GM19043 (cell line): ENCODE data around the gene TJP1.
"Not testable (repeated sequence)": the region's sequence is repeated elsewhere in the genome, so short reads cannot be mapped to it uniquely, and the experiment has no call there.

Experiments used
- ATAC-seq: cut with Tn5 transposase; IDR thresholded peaks from one replicate; pipeline ENCODE4 v1.9.1; 2021; ENCODE audit warnings: low read depth; ENCODE audit not compliant: unreplicated experiment

TJP1 gene

DNA sequence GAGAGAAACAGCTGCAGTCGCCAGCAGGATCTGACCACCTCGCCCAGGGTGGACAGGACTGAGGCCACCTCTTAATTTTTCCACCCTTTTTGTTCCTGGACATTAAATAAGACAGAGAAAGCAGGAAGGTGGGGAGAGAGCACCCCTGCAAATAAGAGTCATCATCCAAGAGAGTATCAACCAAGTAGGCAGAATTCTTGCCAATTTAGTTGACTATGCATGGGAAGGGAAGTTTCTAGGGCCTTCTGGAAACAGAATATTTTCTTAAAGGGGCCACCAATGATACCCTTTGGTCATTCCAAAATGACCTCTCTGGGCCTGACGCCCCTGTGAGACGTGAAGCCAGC lies 136.2 kb downstream of the TJP1 start:
- ATAC-seq, result no peak

GRCh38 chr15:29685156-29686078 lies 136.9 kb downstream of the TJP1 start:
- ATAC-seq, result no peak

GRCh38 chr15:29682781-29683180 lies 139.5 kb downstream of the TJP1 start:
- ATAC-seq, result no peak

GRCh38 chr15:29682361-29682760 lies 139.9 kb downstream of the TJP1 start:
- no peak for ATAC-seq

- ATAC-seq, result no peak
These were observed 140.3 kb downstream of the TJP1 start for GRCh38 chr15:29681946-29682345.

GRCh38 chr15:29681166-29681845 lies 141.0 kb downstream of the TJP1 start:
- no peak for ATAC-seq

DNA sequence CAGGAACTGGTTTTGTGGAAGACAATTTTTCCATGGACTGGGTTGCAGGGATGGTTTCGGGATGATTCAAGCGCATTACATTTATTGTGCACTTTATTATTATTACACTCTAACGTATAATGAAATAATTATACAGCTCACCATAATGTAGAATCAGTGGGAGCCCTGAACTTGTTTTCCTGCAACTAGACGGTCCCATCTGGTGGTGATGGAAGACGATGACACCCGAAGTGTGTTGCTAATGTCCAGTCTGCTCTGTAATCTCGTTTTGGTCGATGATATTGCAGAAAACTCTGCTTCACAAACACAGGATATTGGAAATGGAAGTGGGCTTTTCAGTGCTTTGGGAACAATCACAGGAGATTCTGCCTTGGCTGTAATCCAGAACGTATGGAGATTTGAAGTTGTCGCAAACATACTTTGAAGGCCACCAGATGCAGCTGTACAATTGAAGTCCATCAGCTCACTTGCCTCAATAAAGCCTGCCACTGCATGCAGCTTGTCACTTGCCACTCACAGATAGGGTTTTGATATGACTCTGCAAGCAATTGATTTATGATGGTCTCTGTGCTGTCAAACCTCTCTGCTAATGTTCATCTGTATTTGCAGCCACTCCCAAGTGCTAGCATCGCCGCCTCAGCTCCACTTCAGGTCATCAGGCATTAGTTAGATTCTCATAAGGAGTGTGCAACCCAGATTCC lies 141.7 kb downstream of the TJP1 start:
- no peak for ATAC-seq

GRCh38 chr15:29678504-29679034 lies 143.7 kb downstream of the TJP1 start:
- no peak for ATAC-seq

- no peak for ATAC-seq
These were observed 144.3 kb downstream of the TJP1 start for GRCh38 chr15:29677871-29678461.

GRCh38 chr15:29677455-29677854 lies 144.8 kb downstream of the TJP1 start:
- ATAC-seq, result no peak

- no peak for ATAC-seq
These were observed 145.3 kb downstream of the TJP1 start for GRCh38 chr15:29676961-29677402.

- ATAC-seq, result not testable (repeated sequence)
These were observed 145.8 kb downstream of the TJP1 start for GRCh38 chr15:29676374-29676960.

- ATAC-seq, result no peak
These were observed 146.4 kb downstream of the TJP1 start for GRCh38 chr15:29675791-29676301.

DNA sequence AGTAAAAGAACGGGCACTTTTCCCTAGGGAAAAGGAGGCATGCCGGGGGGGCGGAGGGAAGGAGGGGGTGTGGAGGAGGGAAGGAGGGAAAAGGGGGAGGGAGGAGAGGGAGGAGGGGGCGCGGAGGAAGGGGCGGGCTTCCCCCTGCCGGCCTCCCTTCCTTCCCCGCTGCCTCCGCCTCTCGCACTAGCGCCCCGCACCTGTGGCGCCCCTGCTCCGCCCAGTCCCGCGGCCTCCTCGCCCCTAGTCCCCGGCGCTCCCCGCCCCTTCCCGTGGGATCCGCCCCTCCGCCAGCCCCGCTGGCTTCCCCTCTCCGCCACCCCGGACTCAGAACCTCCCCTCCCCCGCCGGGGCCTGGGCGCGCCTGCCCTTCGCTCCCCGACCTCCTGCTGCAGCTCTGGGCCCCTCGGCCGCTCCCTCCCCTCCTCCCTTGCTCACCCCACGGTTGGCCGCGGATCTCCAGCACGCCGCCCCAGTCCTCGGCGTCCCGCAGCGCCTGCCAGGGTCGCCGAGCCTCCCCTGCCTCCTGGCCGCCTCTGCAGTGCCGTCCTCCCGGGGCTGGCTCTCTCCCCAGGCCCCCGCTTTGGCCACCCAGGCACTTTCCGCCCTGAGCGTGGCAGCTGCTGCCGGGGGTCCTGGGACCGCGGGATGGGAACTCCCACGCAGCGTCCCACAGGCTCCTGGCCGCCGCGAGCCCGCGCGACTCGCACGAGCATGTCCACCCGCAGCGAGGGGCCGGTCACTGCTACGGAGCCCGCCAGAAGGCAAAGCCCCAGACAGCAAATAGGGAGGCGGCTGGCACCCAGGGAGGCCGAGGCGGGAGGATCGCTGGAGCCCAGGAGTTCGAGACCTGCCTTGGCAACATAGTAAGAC lies 147.4 kb downstream of the TJP1 start:
- no peak for ATAC-seq

GRCh38 chr15:29672923-29673809 lies 149.1 kb downstream of the TJP1 start:
- no peak for ATAC-seq

DNA sequence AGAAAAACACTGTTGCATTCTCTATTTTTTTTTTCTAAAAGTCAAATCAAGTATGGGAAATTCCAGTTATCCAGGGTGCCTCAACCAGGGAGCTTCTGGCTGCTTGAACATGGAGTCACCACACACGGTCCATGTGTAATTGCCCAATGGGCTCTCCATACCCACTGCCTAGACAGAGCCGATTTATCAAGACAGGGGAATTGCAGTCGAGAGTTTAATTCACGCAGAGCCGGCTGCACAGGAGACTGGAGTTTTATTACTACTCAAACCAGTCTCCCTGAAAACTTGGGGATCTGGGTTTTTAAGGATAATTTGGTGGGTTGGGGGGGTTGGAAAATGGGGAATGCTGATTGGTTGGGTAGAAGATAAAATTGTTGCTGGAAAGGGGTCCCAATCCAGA lies 149.8 kb downstream of the TJP1 start:
- no peak for ATAC-seq

DNA sequence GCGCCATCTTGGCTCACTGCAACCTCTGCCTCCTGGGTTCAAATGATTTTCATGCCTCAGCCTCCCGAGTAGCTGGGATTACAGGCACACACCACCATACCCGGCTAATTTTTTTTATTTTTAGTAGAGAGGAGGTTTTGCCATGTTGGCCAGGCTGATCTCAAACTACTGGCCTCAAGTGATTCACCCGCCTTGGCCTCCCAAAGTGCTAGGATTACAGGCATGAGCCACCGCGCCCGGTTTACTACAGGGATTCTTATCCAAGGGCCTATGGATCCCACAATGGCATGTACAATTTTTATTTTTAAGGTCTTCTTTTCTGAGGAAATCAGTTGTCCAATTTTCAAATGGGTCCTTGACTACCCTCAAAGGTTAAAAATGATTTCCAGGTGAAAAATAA lies 150.2 kb downstream of the TJP1 start:
- ATAC-seq, result not testable (repeated sequence)
